Right hindlimb (tissue), 1 donor: ENCODE measurements around the gene FOXC2.

Source experiments
- DNase-seq: peaks from one replicate; pipeline ENCODE4 v3.0.0-alpha.2; 2018

FOXC2 gene

GRCh38 chr16:86566601-86566965 is at the start of gene FOXC2:
FOXC2 (plus strand) TSS chr16:86566829; CDS start chr16:86567336, 507 bp downstream.
- DNase-seq: peak; percentile 94

GRCh38 chr16:86517033-86517432 is 49.6 kb upstream of the FOXC2 start:
- no peak for DNase-seq

- DNase-seq: peak; percentile 82
Measured at GRCh38 chr16:86517652-86518258, 48.9 kb upstream of the FOXC2 start.

GRCh38 chr16:86519007-86519648 is 47.5 kb upstream of the FOXC2 start:
- DNase-seq: no peak

- peak; percentile 59 for DNase-seq
Measured at GRCh38 chr16:86519649-86520316, 46.8 kb upstream of the FOXC2 start.

- no peak for DNase-seq
Measured at GRCh38 chr16:86520317-86521210, 46.1 kb upstream of the FOXC2 start.

- DNase-seq: no peak
Measured at GRCh38 chr16:86521236-86522197, 45.1 kb upstream of the FOXC2 start.

- no peak for DNase-seq
Measured at GRCh38 chr16:86522634-86523033, 44.0 kb upstream of the FOXC2 start.

- no peak for DNase-seq
Measured at GRCh38 chr16:86523166-86523740, 43.4 kb upstream of the FOXC2 start.

GRCh38 chr16:86524029-86524428 is 42.6 kb upstream of the FOXC2 start:
- no peak for DNase-seq

- no peak for DNase-seq
Measured at GRCh38 chr16:86525696-86526095, 40.9 kb upstream of the FOXC2 start.

GRCh38 chr16:86527366-86527765 is 39.3 kb upstream of the FOXC2 start:
- DNase-seq: no peak

GRCh38 chr16:86528061-86528929 is 38.3 kb upstream of the FOXC2 start:
- DNase-seq: no peak

GRCh38 chr16:86529160-86529559 is 37.5 kb upstream of the FOXC2 start:
- DNase-seq: no peak

- DNase-seq: no peak
Measured at GRCh38 chr16:86530251-86531190, 36.1 kb upstream of the FOXC2 start.

GRCh38 chr16:86531191-86531545 is 35.5 kb upstream of the FOXC2 start:
- DNase-seq: peak; percentile 88

- DNase-seq: peak; percentile 19
Measured at GRCh38 chr16:86531641-86532525, 34.7 kb upstream of the FOXC2 start.

- DNase-seq: no peak
Measured at GRCh38 chr16:86532526-86532815, 34.2 kb upstream of the FOXC2 start.

- no peak for DNase-seq
Measured at GRCh38 chr16:86533076-86533475, 33.6 kb upstream of the FOXC2 start.
